K562 treated with DMSO at 1 percent for 24 hours (cell line): ENCODE data around the gene SDHA. TPM values are rescaled to one million over a fixed set of nuclear protein-coding genes. Genes with fewer than 3 reads are reported as not detected.

Experiments used
- total RNA-seq: library from RNA; unstranded; fragments of 300-600 nt; gene quantifications from 2 replicates; pipeline ENCODE4 v1.2.3, GENCODE V29; 2022; ENCODE audit warnings: low read depth; ENCODE audit not compliant: insufficient read depth

Gene SDHA
- 129 and 135 TPM in 2 replicates for total RNA-seq

DNA sequence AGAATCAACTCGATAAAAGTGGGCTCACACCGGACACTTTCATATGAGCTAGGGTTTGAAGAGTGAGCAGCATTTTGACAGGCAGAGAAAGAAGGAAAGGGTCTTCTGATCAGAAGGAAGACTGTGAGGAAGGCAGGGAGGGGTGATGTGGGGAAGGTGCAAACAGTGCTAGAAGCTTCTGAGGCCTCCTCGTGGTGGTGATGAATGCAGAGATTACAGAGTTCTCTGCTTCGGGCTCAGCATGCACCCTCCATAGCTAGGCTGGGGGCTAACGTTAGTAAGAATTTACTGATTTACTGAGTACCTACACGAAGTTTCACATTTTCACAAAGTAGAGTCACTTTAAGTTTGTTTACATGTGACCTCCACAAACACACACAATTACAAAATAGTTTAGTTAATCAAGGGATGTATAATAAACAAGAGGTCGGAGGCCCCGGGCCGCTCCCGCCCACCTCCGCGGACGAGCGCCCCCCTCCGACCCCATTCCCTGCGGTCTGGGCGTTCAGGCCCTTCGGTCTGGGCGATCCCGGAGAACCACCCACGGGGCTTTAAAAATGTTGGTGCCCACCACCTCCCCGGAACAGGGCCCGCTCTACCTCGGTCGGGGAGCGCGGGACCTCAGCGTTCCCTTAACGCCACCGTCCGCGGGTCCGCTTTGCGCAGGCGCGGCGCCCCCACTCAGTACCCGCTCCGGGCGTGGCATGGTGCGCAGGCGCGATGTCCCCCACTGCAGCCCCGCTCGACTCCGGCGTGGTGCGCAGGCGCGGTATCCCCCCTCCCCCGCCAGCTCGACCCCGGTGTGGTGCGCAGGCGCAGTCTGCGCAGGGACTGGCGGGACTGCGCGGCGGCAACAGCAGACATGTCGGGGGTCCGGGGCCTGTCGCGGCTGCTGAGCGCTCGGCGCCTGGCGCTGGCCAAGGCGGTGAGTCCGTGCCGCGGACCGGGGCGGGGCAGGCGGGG, at the start of gene SDHA, which contains the start of gene CCDC127:
TSS of gene SDHA (plus strand) at position 827 of the 963 bp plus-strand sequence. CDS start at position 863, 36 bp downstream.
TSS of gene CCDC127 (minus strand) at position 660 of the 963 bp plus-strand sequence. CDS start 1,304 bp downstream, outside the sequence.

DNA sequence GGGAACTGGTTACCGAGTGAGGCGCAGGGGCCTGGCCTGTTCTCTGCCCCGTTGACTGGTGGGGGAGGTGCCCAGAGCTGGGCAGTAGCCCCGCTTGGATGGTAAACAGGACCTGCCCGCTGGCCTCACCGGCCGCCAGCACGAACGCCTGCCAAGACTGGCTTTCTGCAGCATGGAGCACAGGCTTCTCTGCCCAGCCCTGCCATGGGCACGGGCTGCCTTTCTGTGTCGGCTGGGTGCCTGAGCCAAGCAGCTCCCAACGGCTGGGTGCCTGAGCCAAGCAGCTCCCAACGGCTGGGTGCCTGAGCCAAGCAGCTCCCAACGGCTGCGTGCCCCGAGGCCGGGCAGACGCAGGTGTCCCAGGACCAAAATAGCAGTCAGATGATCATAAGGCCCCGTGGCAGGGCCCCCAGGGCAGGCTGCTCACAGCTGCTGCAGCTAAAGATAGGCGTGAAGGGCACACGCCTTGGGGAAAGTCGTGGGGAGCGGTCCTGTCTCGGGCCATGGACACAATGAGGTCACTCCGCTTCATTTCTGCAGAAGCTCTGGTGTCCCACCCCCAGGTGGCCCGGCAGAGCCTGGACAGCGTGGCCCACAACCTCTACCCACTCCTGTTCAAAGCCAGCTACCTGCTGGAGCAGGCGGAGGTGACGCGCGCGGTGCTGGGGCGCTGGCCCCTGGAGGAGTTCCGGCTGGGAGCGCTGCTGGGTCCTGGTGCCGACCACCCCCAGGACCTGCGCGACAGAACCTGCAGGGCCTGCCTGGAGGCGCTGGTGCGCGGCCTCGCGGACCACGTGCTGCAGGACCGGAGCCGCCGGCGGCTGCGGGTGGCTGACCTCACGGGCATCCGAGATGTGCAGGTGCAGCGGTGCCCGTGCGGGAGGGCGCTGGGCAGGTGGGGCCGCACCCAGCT, 26.8 kb upstream of the SDHA start, which contains the start of gene LRRC14B:
TSS of gene LRRC14B (plus strand) at position 460 of the 913 bp plus-strand sequence. CDS start at position 504, 44 bp downstream.

Other genes with a start within 250 kb of the SDHA start
- gene PLEKHG4B, start 126.2 kb upstream of the SDHA start, total RNA-seq, result 0.03 TPM in 1 of 2 replicates, not detected in the other
- 0.17 TPM in 1 of 2 replicates, not detected in the other for gene LRRC14B, start 26.8 kb upstream of the SDHA start, total RNA-seq
- gene CCDC127, start 167 bp upstream of the SDHA start, total RNA-seq, result 3.5 and 4.6 TPM in 2 replicates
- gene PDCD6, start 53.3 kb downstream of the SDHA start, total RNA-seq, result 126 and 136 TPM in 2 replicates
- gene AHRR, start 103.4 kb downstream of the SDHA start, total RNA-seq, result 3.7 and 3.8 TPM in 2 replicates
- 45.6 and 50.1 TPM in 2 replicates for gene EXOC3, start 224.9 kb downstream of the SDHA start, total RNA-seq